H1 (cell line): ENCODE measurements around the gene MAFG. TPM values are rescaled to one million over a fixed set of nuclear protein-coding genes. Genes with fewer than 3 reads are reported as not detected.

Experiments used
- BACH1 ChIP-seq: IDR thresholded peaks from 2 replicates; pipeline ENCODE4 v1.6.1; 2012; ENCODE audit warnings: low read length, improper control_type of control experiment
- NRF1 ChIP-seq: IDR thresholded peaks from 2 replicates; pipeline ENCODE4 v1.6.1; 2011; ENCODE audit warnings: mild to moderate bottlenecking, low read depth, low read length, improper control_type of control experiment
- polyA plus RNA-seq, 7 experiments: library from polyadenylated mRNA; depleted of rRNA in 3 of 7; stranded (reverse) in 5 of 7; unstranded in 2 of 7; fragments of >200 nt in 5 of 7; fragments of 200-250 nt in 2 of 7; gene quantifications; 1 replicate in 5 of 7; 2 replicates in 1 of 7; 4 replicates in 1 of 7; pipeline versions ENCODE4 v1.2.1 to v1.2.3, GENCODE V29; 2011 to 2013; ENCODE audit warnings: missing spikeins in 2 of 7, mixed read lengths in 2 of 7
- total RNA-seq: library from RNA; stranded (reverse); fragmentation: NEBNext Ultra II Directional; extraction: Animal tissue kit (Norgen Biotek cat#: 25700); gene quantifications from 2 replicates; pipeline ENCODE4 v1.2.1, GENCODE V29; 2021

MAFG gene
- total and polyA plus RNA-seq, 2 of the 8 experiments (the other 6 are each of a cell fraction or from before 2014, with no cell fraction given), result 25.5 to 26.9 TPM

- peak; percentile 76 for TF ChIP-seq NRF1
- peak; percentile 90 for TF ChIP-seq BACH1
These were observed 55.9 kb downstream of the MAFG start (continued) for GRCh38 chr17:81871387-81872230.
